AG09319 (cell line): ENCODE data around the gene RPS6KL1.

ENCODE experiments used
- DNase-seq: peaks from one replicate; pipeline ENCODE4 v3.0.0-alpha.2; 2010; ENCODE audit warnings: low read depth; ENCODE audit errors: extremely low read depth
- CTCF ChIP-seq: IDR thresholded peaks from 2 replicates; pipeline ENCODE4 v1.5.1; 2011; ENCODE audit warnings: low read depth, mild to moderate bottlenecking, inconsistent platforms, low read length, moderate library complexity

Gene RPS6KL1

DNA sequence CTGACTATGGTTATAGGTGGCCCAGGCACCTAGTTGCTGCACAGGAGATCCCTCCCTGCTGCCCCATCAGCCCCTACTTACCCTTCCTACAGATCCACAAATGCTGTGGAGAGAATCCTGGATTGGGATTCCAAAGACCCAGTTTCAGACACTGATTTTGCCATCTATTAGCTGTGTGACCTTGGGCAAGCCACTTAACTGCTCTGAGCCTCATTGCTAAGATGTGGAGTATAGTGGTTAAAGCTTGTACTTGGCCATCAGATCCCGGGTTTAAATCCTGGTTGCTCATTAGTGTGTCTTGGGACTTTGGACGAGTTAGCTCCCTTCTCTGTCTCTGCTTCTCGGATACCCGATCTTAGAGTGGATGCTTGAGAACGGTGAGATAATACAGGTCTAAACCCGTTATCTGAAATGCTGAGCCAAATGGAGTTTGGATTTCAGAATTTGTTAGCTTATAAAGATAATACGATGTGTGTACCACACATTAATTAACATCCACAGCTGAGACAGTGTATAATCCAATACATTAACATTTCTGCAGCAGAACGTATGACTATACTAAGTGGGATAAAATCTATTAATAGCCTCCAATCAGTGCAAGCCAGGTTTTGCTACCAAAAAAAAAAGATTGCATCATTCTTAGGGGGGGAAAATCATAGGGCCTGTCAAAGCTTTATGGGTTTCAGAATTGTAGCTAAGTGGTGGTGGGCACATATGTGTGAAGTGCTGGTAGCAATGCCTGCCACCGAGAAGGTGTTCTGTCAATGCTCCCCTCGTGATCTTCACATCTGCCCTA is 63.1 kb downstream of the RPS6KL1 start:
- no peak for DNase-seq
- no peak for TF ChIP-seq CTCF

DNA sequence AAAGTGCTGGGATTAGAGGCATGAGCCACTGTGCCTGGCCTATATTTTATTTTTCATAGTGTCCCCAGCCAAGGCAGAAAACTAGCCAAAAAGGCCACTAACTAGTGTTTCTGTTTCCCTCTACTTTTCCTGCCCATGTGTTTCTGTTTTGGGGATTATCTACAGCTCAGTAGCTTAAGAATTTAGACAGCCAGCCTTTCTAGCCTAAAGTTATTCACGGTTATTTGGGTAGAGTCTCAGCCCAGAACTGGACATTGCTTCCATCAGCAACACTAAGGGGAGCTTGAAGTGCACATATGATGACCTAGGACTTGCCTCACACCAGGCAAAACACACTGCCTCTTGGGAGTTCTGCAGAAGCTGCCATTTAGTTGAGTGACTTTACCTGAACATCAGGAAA is 65.0 kb downstream of the RPS6KL1 start:
- DNase-seq: no peak
- no peak for TF ChIP-seq CTCF

- no peak for DNase-seq
These were observed 66.7 kb downstream of the RPS6KL1 start for GRCh38 chr14:74856366-74856765.

GRCh38 chr14:74855945-74856344 is 67.1 kb downstream of the RPS6KL1 start:
- no peak for TF ChIP-seq CTCF
- DNase-seq: no peak

More at GRCh38 chr14:74856366-74856765, 66.7 kb downstream of the RPS6KL1 start:
- TF ChIP-seq CTCF: no peak

GRCh38 chr14:74855021-74855420 is 68.0 kb downstream of the RPS6KL1 start:
- no peak for DNase-seq
- no peak for TF ChIP-seq CTCF
